H9 (cell line): Measurements from ENCODE around the gene FRMPD1. TPM values are rescaled to one million over a fixed set of nuclear protein-coding genes. Genes with fewer than 3 reads are reported as not detected.

Experiments
- DNase-seq: peaks from one replicate; pipeline ENCODE4 v3.0.0-alpha.2; 2017
- H2AFZ ChIP-seq: one replicate; pipeline ENCODE4 v1.6.1; 2013; ENCODE audit warnings: mild to moderate bottlenecking, low read length, control low read depth, moderate library complexity
- H2AK5ac ChIP-seq: 2 replicates; pipeline ENCODE4 v1.6.1; 2013; ENCODE audit warnings: low read length, control low read depth, mixed read lengths; ENCODE audit not compliant: insufficient read length
- H2BK120ac ChIP-seq: one replicate; pipeline ENCODE4 v1.6.1; 2013; ENCODE audit warnings: low read depth, mild to moderate bottlenecking, low read length, control low read depth, inconsistent platforms; ENCODE audit not compliant: poor library complexity, severe bottlenecking
- H2BK12ac ChIP-seq: 2 replicates; pipeline ENCODE4 v1.6.1; 2013; ENCODE audit warnings: low read length, control low read depth, mixed read lengths, low read depth; ENCODE audit not compliant: insufficient read length
- H2BK15ac ChIP-seq: 2 replicates; pipeline ENCODE4 v1.6.1; 2013; ENCODE audit warnings: low read depth, low read length, control low read depth
- H2BK20ac ChIP-seq: one replicate; pipeline ENCODE4 v1.6.1; 2013; ENCODE audit warnings: low read depth, mild to moderate bottlenecking, low read length, control low read depth, inconsistent platforms; ENCODE audit not compliant: poor library complexity, severe bottlenecking
- H2BK5ac ChIP-seq: 2 replicates; pipeline ENCODE4 v1.6.1; 2013; ENCODE audit warnings: low read length, control low read depth, mixed read lengths; ENCODE audit not compliant: insufficient read length
- H3K14ac ChIP-seq: 2 replicates; pipeline ENCODE4 v1.6.1; 2013; ENCODE audit warnings: low read length, control low read depth; ENCODE audit not compliant: insufficient read depth
- H3K18ac ChIP-seq: 2 replicates; pipeline ENCODE4 v1.6.1; 2013; ENCODE audit warnings: low read depth, mild to moderate bottlenecking, mixed read lengths, low read length, control low read depth; ENCODE audit not compliant: insufficient read length
- H3K23ac ChIP-seq: 2 replicates; pipeline ENCODE4 v1.6.1; 2013; ENCODE audit warnings: low read length, control low read depth, mixed read lengths, low read depth; ENCODE audit not compliant: insufficient read length
- H3K23me2 ChIP-seq: 2 replicates; pipeline ENCODE4 v1.6.1; 2013; ENCODE audit warnings: low read depth, mild to moderate bottlenecking, mixed read lengths, low read length, control low read depth; ENCODE audit not compliant: insufficient read length, poor library complexity, severe bottlenecking
- H3K27ac ChIP-seq: 2 replicates; pipeline ENCODE4 v1.5.1; 2013; ENCODE audit warnings: low read length, control low read depth, mixed read lengths, low read depth; ENCODE audit not compliant: insufficient read length
- H3K27me3 ChIP-seq: 2 replicates; pipeline ENCODE4 v1.6.1; 2013; ENCODE audit warnings: low read length, control low read depth, inconsistent platforms; ENCODE audit not compliant: insufficient read depth
- H3K4ac ChIP-seq: 2 replicates; pipeline ENCODE4 v1.6.1; 2013; ENCODE audit warnings: low read depth, mild to moderate bottlenecking, control low read depth, inconsistent platforms, low read length, moderate library complexity
- H3K4me1 ChIP-seq: 2 replicates; pipeline ENCODE4 v1.6.1; 2013; ENCODE audit warnings: low read length, control low read depth, inconsistent platforms; ENCODE audit not compliant: insufficient read depth
- H3K4me2 ChIP-seq: 2 replicates; pipeline ENCODE4 v1.6.1; 2013; ENCODE audit warnings: low read length, control low read depth, mixed read lengths; ENCODE audit not compliant: insufficient read length, insufficient read depth
- H3K56ac ChIP-seq: 2 replicates; pipeline ENCODE4 v1.6.1; 2013; ENCODE audit warnings: low read depth, mild to moderate bottlenecking, mixed read lengths, low read length, control low read depth; ENCODE audit not compliant: insufficient read length
- H3K79me1 ChIP-seq: 2 replicates; pipeline ENCODE4 v1.6.1; 2013; ENCODE audit warnings: low read depth, mild to moderate bottlenecking, moderate library complexity, low read length, control low read depth, inconsistent platforms; ENCODE audit not compliant: insufficient read depth, poor library complexity, severe bottlenecking
- H3K79me2 ChIP-seq: 2 replicates; pipeline ENCODE4 v1.6.1; 2013; ENCODE audit warnings: low read length, control low read depth, inconsistent platforms; ENCODE audit not compliant: insufficient read depth
- H3K9ac ChIP-seq: 2 replicates; pipeline ENCODE4 v1.6.1; 2013; ENCODE audit warnings: low read length, control low read depth, mixed read lengths; ENCODE audit not compliant: insufficient read length; ENCODE audit errors: extremely low read depth
- H3K9me3 ChIP-seq: one replicate; pipeline ENCODE4 v1.6.1; 2013; ENCODE audit warnings: low read depth, low read length, inconsistent platforms; ENCODE audit not compliant: control insufficient read depth
- H3T11ph ChIP-seq: one replicate; pipeline ENCODE4 v1.6.1; 2013; ENCODE audit warnings: mild to moderate bottlenecking, low read length, control low read depth, inconsistent platforms
- H4K20me1 ChIP-seq: one replicate; pipeline ENCODE4 v1.6.1; 2013; ENCODE audit not compliant: control insufficient read depth, insufficient read length, insufficient read depth
- H4K5ac ChIP-seq: 2 replicates; pipeline ENCODE4 v1.6.1; 2013; ENCODE audit warnings: low read depth, mild to moderate bottlenecking, mixed read lengths, low read length, control low read depth; ENCODE audit not compliant: insufficient read length
- H4K8ac ChIP-seq: replicated peaks from 2 replicates; pipeline ENCODE4 v1.6.1; 2013; ENCODE audit warnings: low read length, control low read depth, mixed read lengths, low read depth; ENCODE audit not compliant: insufficient read length
- H4K91ac ChIP-seq: 2 replicates; pipeline ENCODE4 v1.6.1; 2013; ENCODE audit warnings: low read depth, mild to moderate bottlenecking, moderate library complexity, mixed read lengths, low read length, control low read depth; ENCODE audit not compliant: insufficient read length
- H3K27ac Mint-ChIP-seq, 3 experiments: 2 replicates in 2 of 3; 3 replicates in 1 of 3; pipeline ENCODE4 v1.8.0; 2020 to 2021; ENCODE audit warnings: mixed read lengths in 3 of 3, mild to moderate bottlenecking in 1 of 3, moderate library complexity in 1 of 3
- H3K27me3 Mint-ChIP-seq: 2 replicates; pipeline ENCODE4 v1.8.0; 2021; ENCODE audit warnings: low read depth, mild to moderate bottlenecking, moderate library complexity, mixed read lengths
- H3K36me3 Mint-ChIP-seq, 3 experiments: 2 replicates in 2 of 3; 3 replicates in 1 of 3; pipeline ENCODE4 v1.8.0; 2020 to 2021; ENCODE audit warnings: low read depth in 3 of 3, mixed read lengths in 3 of 3; ENCODE audit not compliant: insufficient read depth in 1 of 3
- H3K4me1 Mint-ChIP-seq, 2 experiments: 2 replicates each; pipeline ENCODE4 v1.8.0; 2020; ENCODE audit warnings: mixed read lengths in 2 of 2
- H3K4me3 Mint-ChIP-seq, 2 experiments: 2 replicates in 1 of 2; 3 replicates in 1 of 2; pipeline ENCODE4 v1.8.0; 2020 to 2021; ENCODE audit warnings: mild to moderate bottlenecking in 2 of 2, mixed read lengths in 2 of 2, moderate library complexity in 1 of 2
- H3K9me3 Mint-ChIP-seq, 2 experiments: 2 replicates in 1 of 2; 3 replicates in 1 of 2; pipeline ENCODE4 v1.8.0; 2020; ENCODE audit warnings: mild to moderate bottlenecking in 2 of 2, mixed read lengths in 2 of 2, moderate library complexity in 1 of 2
- CTCF ChIP-seq: fragments of 200-600 bp; sonication (generic); conservative IDR thresholded peaks from 3 replicates; pipeline ENCODE4 v1.8.0; 2021; ENCODE audit warnings: antibody characterized with exemption, mild to moderate bottlenecking
- WGBS: extraction: QIAGEN DNeasy Blood & Tissue Kit; methylation state at CpG from one replicate; pipeline ENCODE4 v1.1.7; 2013; ENCODE audit warnings: missing lambda C conversion rate, low lambda C conversion rate, mixed read lengths; ENCODE audit not compliant: insufficient read length; ENCODE audit errors: extremely low coverage; 5-methylcytosine and 5-hydroxymethylcytosine counted together
- total RNA-seq: library from RNA; stranded (reverse); gene quantifications from 2 replicates; pipeline ENCODE4 v1.2.1, GENCODE V29; 2021

FRMPD1 gene
- total RNA-seq, 1 experiment from 2014 or later = 0.04 TPM

DNA sequence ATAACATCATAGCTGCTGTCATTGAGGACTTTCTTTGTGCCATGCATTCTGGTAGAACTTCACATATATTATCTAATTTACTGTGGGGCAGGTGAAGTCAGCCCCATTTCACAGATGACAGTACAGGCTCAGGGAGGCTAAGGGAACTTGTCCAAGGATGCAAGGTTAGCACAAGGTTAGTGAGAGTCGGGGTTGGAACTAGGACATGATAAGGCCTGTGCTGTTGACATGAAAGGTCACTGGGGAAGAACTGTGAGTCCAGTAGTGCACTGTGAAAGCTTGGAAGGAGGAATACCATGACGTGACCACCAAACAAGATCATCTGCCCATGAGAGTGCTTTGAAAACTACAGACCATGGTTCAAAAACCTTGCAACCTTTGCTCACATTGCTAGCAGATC lies 26.7 kb downstream of the FRMPD1 start:
- Mint-ChIP-seq H3K4me3 (no peak overlapping the region), H3K36me3 (peaks cover 0 to 11% (median 0%) of the 10 kb centered on the region in 3 experiments; a peak in 3 of 7 replicates), H3K9me3 (peaks cover 9% of the 10 kb centered on the region in 2 experiments; a peak in 2 of 5 replicates), H3K27ac (no peak overlapping the region; a peak in 1 of 7 replicates), H3K27me3 (peaks cover 29% of the 10 kb centered on the region), H3K4me1 (0 out of 4 replicates have a peak, but pooled peaks cover 0 to 5% of the 10 kb centered on the region in 2 experiments)
- no peak overlapping the region for H3K9ac ChIP-seq
- H3K4me1 ChIP-seq = no peaks in the 10 kb centered on the region
- no peak overlapping the region for H2BK12ac ChIP-seq
- H3K14ac ChIP-seq = no peak overlapping the region
- no peak overlapping the region for H2AFZ ChIP-seq
- H3K4me2 ChIP-seq = no peak overlapping the region
- H3K27me3 ChIP-seq = no peaks in the 10 kb centered on the region
- H2AK5ac ChIP-seq = no peak overlapping the region
- no peak for TF ChIP-seq CTCF
- H2BK5ac ChIP-seq = no peak overlapping the region
- no CpG with 5 or more reads among the region's 2 CpGs for WGBS
- no peak overlapping the region for H3K56ac ChIP-seq
- no peak overlapping the region for H2BK15ac ChIP-seq
- H3K23ac ChIP-seq = no peak overlapping the region
- no peak overlapping the region for H4K5ac ChIP-seq
- no peak overlapping the region for H4K91ac ChIP-seq
- no peak overlapping the region for H3K18ac ChIP-seq
- H3K79me2 ChIP-seq = no peaks in the 10 kb centered on the region
- H3K23me2 ChIP-seq = no peaks in the 10 kb centered on the region
- no peak overlapping the region for H3K4ac ChIP-seq
- no peaks in the 10 kb centered on the region for H3K79me1 ChIP-seq
- no peak overlapping the region for H4K8ac ChIP-seq
- no peak for DNase-seq
- H2BK120ac ChIP-seq = no peak overlapping the region
- no peak overlapping the region for H2BK20ac ChIP-seq
- no peaks in the 10 kb centered on the region for H3K9me3 ChIP-seq
- H3T11ph ChIP-seq = no peak overlapping the region
- no peaks in the 10 kb centered on the region for H4K20me1 ChIP-seq
- no peak overlapping the region for H3K27ac ChIP-seq
